IPS DF 6.9 (cell line): ENCODE data around the gene C1orf94.

Experiments used
- DNase-seq: peaks from one replicate; pipeline ENCODE4 v3.0.0-alpha.2; 2013; ENCODE audit warnings: low read depth, low spot score
- H3K27ac ChIP-seq: one replicate; pipeline ENCODE4 v1.5.1; 2013; ENCODE audit warnings: low read length, control low read depth
- H3K27me3 ChIP-seq: 2 replicates; pipeline ENCODE4 v1.6.1; 2013; ENCODE audit warnings: mild to moderate bottlenecking, low read length; ENCODE audit not compliant: control insufficient read depth, insufficient read depth
- H3K36me3 ChIP-seq: 2 replicates; pipeline ENCODE4 v1.6.1; 2013; ENCODE audit warnings: low read length; ENCODE audit not compliant: control insufficient read depth, insufficient read depth
- H3K4me1 ChIP-seq: 2 replicates; pipeline ENCODE4 v1.6.1; 2013; ENCODE audit warnings: low read length; ENCODE audit not compliant: control insufficient read depth, insufficient read depth
- H3K4me3 ChIP-seq: 2 replicates; pipeline ENCODE4 v1.5.1; 2013; ENCODE audit warnings: mild to moderate bottlenecking, low read length
- H3K9me3 ChIP-seq: 2 replicates; pipeline ENCODE4 v1.6.1; 2013; ENCODE audit warnings: low read length, inconsistent platforms; ENCODE audit not compliant: control insufficient read depth, insufficient read depth
- whole genome bisulfite sequencing: extraction: QIAGEN DNeasy Blood & Tissue Kit; methylation state at CpG from one replicate; pipeline ENCODE4 v1.1.7; 2013; ENCODE audit warnings: mixed read lengths, missing lambda C conversion rate; ENCODE audit not compliant: insufficient read length, insufficient coverage; 5-methylcytosine and 5-hydroxymethylcytosine counted together

Gene C1orf94, protein sequence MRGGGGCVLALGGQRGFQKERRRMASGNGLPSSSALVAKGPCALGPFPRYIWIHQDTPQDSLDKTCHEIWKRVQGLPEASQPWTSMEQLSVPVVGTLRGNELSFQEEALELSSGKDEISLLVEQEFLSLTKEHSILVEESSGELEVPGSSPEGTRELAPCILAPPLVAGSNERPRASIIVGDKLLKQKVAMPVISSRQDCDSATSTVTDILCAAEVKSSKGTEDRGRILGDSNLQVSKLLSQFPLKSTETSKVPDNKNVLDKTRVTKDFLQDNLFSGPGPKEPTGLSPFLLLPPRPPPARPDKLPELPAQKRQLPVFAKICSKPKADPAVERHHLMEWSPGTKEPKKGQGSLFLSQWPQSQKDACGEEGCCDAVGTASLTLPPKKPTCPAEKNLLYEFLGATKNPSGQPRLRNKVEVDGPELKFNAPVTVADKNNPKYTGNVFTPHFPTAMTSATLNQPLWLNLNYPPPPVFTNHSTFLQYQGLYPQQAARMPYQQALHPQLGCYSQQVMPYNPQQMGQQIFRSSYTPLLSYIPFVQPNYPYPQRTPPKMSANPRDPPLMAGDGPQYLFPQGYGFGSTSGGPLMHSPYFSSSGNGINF

GRCh38 chr1:34176830-34177603, at the start of gene C1orf94:
Gene C1orf94, plus strand, starts transcription at chr1:34176907. Its CDS starts 883 bp downstream, at chr1:34177790.
- Histone ChIP-seq H3K4me1 (peaks cover 14% of the 10 kb centered on the region), H3K27ac (no peak within 1 kb of the TSS), H3K4me3 (peak within 1 kb of the TSS; percentile 47), H3K9me3 (no peaks in the 10 kb centered on the region), H3K27me3 (peaks cover 2% of the 10 kb centered on the region; the same call in 1 of the 2 replicates), H3K36me3 (no peaks in the 10 kb centered on the region)
- WGBS: no CpG with 5 or more reads among the region's 58 CpGs
- DNase-seq: no peak

DNA sequence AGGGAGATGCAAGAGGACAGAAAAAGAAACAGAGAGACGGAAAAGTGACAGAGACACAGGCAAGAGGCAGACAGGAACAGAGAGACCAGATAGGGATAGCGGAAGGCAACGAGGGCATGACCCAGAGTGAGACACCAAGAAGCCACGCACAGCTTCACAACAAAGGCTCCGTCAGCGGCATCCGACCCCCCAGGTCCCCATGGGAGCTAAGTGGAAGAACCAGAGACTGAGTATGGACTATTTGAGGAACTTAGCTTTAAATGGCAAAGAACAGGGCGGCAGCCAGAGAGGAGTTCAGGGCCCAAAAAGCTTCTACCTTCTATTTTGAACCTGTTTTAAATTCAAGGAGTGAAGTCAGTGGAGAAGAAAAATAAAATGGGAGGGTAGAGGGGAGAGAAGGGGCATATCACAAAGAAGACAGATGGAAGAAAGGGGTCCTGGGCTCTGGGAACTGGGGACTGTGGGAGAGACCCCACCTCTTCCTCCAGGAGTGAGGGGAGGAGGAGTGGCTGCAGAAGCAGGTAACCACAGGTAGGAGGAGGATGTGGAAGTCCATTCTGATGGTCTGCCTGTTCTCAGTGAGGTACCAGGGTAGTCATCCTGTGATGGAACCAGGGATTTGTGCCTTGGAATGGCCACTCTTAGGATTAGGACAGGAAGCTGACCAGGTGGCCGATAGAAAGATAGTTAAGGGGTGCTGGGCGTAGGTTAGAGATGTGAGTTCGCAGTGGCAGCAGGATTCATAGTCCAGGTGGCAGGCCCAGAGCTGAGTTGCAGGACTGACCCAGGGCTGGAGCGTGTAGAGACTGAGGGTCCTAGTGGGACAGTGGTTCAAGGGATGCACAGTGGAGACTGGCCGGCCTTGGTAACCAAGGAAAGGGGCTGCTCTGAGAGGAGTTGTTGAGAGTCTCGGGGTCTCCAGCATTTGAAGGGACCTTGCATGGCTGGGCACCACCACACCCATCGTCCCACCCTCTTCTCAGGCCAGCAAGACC, 49.4 kb upstream of the C1orf94 start:
- DNase-seq: no peak
- WGBS: no CpG with 5 or more reads among the region's 15 CpGs
- H3K4me1 ChIP-seq: no peaks in the 10 kb centered on the region
- no peak overlapping the region for H3K4me3 ChIP-seq
- H3K27ac ChIP-seq: no peak overlapping the region
- no peaks in the 10 kb centered on the region for H3K36me3 ChIP-seq
- no peaks in the 10 kb centered on the region for H3K9me3 ChIP-seq
- no peaks in the 10 kb centered on the region; the same call in 1 of the 2 replicates for H3K27me3 ChIP-seq

- Histone ChIP-seq H3K9me3 (no peaks in the 10 kb centered on the region), H3K4me1 (no peaks in the 10 kb centered on the region), H3K27ac (no peak overlapping the region), H3K36me3 (no peaks in the 10 kb centered on the region), H3K4me3 (no peak overlapping the region), H3K27me3 (no peaks in the 10 kb centered on the region; the same call in 1 of the 2 replicates)
- no peak for DNase-seq
- no CpG with 5 or more reads among the region's 13 CpGs for WGBS
Measured at GRCh38 chr1:34128186-34128889, 48.4 kb upstream of the C1orf94 start.

GRCh38 chr1:34129630-34130029, 47.1 kb upstream of the C1orf94 start:
- no peak for DNase-seq
- H3K9me3 ChIP-seq: no peaks in the 10 kb centered on the region
- no CpG with 5 or more reads among the region's 6 CpGs for WGBS
- no peaks in the 10 kb centered on the region for H3K36me3 ChIP-seq
- no peaks in the 10 kb centered on the region for H3K4me1 ChIP-seq
- no peak overlapping the region for H3K27ac ChIP-seq
- no peak overlapping the region for H3K4me3 ChIP-seq
- no peaks in the 10 kb centered on the region for H3K27me3 ChIP-seq

GRCh38 chr1:34130306-34130705, 46.4 kb upstream of the C1orf94 start:
- Histone ChIP-seq H3K4me3 (no peak overlapping the region), H3K9me3 (no peaks in the 10 kb centered on the region), H3K27ac (no peak overlapping the region), H3K27me3 (no peaks in the 10 kb centered on the region), H3K4me1 (no peaks in the 10 kb centered on the region), H3K36me3 (no peaks in the 10 kb centered on the region)
- WGBS: no CpG with 5 or more reads among the region's 5 CpGs
- DNase-seq: no peak

- Histone ChIP-seq H3K4me3 (no peak overlapping the region), H3K27ac (no peak overlapping the region), H3K27me3 (no peaks in the 10 kb centered on the region), H3K36me3 (no peaks in the 10 kb centered on the region), H3K9me3 (no peaks in the 10 kb centered on the region), H3K4me1 (no peaks in the 10 kb centered on the region)
- DNase-seq: no peak
- WGBS: no CpG with 5 or more reads among the region's 3 CpGs
Measured at GRCh38 chr1:34131396-34132160, 45.1 kb upstream of the C1orf94 start.

DNA sequence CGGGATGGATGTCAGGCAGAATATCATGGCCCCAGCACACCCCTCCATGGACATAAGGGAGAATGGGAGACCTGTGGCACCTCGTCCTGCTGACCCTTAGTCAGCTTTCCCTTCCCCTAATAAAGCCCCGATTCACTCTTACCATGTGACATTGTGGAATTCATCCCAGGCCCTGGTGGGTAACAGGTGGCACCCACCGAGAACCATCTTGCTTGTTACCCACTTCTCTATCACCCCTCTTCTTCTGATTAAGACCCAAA, 44.6 kb upstream of the C1orf94 start:
- Histone ChIP-seq H3K4me1 (no peaks in the 10 kb centered on the region), H3K27me3 (no peaks in the 10 kb centered on the region), H3K27ac (no peak overlapping the region), H3K4me3 (no peak overlapping the region), H3K9me3 (no peaks in the 10 kb centered on the region), H3K36me3 (no peaks in the 10 kb centered on the region)
- DNase-seq: no peak
- no CpG with 5 or more reads among the region's 4 CpGs for WGBS

DNA sequence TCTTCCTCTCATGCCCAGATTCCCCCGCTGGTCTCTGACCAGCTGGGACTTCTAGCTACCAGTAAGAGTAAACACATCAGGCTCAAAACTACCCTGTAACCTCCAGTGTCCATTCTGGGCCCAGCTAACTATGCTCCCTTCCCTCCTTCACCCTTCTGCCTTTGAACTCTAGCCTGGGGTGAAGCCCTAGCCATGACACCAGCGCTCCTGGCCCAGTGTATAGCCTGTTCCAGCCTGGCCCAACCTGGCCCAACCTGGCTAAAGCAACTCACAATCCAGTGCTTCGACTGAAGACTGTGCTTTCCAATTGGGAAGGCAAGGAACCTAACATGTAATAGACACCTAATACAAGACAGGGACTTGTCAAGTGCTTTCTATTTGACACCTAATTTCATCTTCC, 39.3 kb upstream of the C1orf94 start:
- H3K9me3 ChIP-seq: no peaks in the 10 kb centered on the region
- no peak for DNase-seq
- no CpG with 5 or more reads among the region's 3 CpGs for WGBS
- peaks cover 6% of the 10 kb centered on the region; the same call in 1 of the 2 replicates for H3K4me1 ChIP-seq
- no peaks in the 10 kb centered on the region for H3K27me3 ChIP-seq
- no peak overlapping the region for H3K4me3 ChIP-seq
- no peaks in the 10 kb centered on the region for H3K36me3 ChIP-seq
- no peak overlapping the region for H3K27ac ChIP-seq

DNA sequence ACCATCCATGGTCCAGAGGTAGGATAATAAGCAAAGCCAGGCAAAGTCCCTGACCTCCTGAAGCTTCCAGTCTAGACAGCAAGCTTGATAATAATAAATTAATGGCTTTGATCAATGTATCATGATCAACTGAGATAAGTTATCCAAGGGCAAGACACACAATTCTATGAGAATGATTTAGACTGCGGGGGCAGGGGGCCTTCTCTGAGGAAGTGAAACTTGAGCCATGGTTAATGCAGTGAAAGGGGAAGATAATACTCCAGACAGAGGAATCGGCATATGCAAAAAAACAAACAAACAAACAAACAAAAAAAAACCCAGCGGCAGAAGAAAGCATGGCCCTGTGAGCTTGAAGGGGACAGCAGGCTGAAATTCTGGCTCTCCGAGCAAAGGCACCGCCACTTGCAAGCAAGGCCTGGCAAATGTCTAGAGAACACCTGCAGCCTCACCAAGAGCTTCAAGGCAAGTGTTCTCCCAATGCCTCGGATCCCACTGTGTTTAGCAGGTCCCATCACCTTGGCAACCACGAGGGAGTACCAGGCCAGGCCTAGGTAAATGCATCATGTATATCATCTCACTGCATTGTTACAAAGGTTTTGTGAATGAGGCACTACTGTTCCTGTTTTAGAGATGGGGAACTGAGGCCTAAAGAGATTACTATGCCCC, 36.6 kb upstream of the C1orf94 start:
- no peaks in the 10 kb centered on the region for H3K27me3 ChIP-seq
- no peaks in the 10 kb centered on the region for H3K36me3 ChIP-seq
- no peaks in the 10 kb centered on the region for H3K9me3 ChIP-seq
- no peak overlapping the region for H3K27ac ChIP-seq
- WGBS: no CpG with 5 or more reads among the region's 7 CpGs
- peaks cover 6% of the 10 kb centered on the region; the same call in 1 of the 2 replicates for H3K4me1 ChIP-seq
- H3K4me3 ChIP-seq: no peak overlapping the region
- DNase-seq: no peak
